ENCODE data around the gene ZNF10.

ZNF10 gene

DNA sequence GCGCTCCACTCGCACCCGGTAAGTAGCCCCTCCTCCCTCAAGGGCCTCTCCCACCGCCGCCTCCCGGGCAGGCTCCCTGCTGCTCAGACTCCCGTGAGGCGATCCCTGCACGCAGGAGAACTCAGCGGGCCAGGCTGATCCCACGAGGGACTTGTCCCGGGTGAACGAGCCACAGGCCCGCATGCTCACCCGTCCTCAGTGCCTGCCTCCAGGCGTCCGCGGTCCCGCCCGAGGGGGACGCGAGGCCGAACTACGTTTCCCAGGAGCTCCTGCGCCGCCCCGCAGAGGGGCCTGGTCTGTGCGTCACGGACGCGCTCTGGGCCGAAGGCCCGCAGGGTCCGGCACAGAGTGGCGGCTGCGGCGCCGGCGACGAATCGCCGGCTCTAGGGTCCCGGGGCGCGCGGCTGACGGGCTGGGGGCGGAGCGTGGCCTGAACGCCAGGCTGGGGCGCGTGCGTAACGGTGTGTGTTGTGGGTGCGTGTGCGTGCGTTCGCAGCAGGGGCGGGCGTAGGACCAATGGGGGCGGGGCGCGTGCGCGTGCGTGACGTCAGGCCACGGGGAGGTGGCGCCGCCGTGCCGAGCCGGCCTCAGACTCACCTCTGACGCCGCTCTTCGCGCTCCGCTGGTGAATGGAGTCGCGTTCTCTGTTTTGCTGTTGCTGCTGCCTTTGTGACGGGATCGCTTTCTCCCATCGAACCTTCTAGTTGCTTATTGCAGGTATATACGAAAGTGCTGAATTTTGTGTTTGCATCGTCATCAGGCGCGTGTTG, at the start of gene ZNF10, which contains the start of gene ZNF891:
Gene ZNF10 (plus strand): TSS at position 590 of the 770 bp plus-strand sequence. CDS start 13,866 bp downstream, outside the sequence.
Gene ZNF891 (minus strand): TSS at position 237 of the 770 bp plus-strand sequence. CDS start 8,356 bp downstream, outside the sequence.
- DNase-seq (ENCODE audit: low read depth in 2 of 2) = peak; percentile 91 to 94

DNA sequence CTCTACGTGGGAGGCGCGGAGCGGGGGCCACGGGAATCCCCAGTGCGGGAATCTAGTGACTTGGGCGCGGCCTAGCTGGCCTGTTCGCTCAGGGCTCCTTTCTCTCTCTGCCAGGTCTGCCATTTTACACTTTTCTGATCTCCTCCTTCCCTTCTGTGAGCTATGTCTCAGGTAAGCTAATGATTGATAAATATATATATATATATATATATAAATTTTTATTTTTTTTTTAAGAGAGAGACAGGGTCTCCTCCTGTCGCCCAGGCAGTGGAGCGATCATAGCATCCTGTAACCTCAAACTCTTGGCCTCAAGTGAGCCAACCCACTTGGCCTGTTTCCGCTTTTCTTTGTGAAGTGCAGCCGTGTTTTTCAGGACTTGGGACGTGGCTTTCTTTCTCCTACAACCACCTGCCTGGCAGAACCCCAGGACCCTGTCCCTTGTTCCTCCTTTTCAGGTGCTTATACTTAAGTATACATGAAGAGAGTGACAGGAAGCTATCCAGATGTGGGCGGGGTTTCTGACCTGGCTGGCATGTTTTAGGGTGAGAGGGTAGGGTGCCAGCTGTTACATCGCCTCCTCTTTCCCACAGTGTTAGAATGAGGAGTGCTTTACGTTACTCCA, 49.2 kb upstream of the ZNF10 start:
- no peak for DNase-seq (ENCODE audit: low read depth in 2 of 2)

DNA sequence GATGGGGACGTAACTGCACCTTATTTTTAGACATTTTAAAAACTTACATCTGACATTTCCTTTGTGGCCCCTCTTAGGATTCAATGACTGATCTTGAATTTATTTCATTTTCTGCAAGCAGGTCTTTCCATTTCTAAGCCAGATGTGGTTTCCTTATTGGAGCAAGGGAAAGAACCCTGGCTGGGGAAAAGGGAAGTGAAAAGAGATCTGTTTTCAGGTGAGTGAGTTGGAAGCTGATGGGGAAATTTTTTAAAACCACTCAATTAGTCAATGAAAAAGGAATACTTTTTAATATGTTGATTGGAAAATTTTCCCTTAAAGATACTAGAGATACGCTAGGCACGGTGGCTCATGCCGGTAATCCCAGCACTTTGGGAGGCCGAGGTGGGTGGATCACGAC, 47.1 kb upstream of the ZNF10 start:
- DNase-seq (ENCODE audit: low read depth in 2 of 2) = no peak

DNA sequence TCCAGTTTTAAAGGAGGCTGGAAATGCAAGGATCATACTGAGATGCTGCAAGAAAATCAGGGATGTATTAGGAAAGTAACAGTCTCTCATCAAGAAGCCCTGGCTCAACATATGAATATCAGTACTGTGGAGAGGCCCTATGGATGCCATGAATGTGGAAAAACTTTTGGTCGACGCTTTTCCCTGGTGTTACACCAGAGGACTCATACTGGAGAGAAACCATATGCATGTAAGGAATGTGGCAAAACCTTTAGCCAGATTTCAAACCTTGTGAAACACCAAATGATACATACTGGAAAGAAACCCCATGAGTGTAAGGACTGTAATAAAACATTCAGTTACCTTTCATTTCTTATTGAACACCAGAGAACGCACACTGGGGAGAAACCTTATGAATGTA, 24.8 kb upstream of the ZNF10 start:
- no peak for DNase-seq (ENCODE audit: low read depth in 2 of 2)

DNA sequence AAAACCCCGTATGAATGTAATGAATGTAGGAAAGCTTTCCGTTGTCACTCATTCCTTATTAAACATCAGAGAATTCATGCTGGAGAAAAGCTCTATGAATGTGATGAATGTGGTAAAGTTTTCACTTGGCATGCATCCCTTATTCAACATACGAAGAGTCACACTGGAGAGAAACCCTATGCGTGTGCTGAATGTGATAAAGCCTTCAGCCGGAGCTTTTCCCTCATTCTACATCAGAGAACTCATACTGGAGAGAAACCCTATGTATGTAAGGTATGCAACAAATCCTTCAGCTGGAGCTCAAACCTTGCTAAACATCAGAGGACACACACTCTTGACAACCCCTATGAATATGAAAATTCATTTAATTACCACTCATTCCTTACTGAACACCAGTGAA, 24.2 kb upstream of the ZNF10 start:
- DNase-seq (ENCODE audit: low read depth in 2 of 2) = no peak

DNA sequence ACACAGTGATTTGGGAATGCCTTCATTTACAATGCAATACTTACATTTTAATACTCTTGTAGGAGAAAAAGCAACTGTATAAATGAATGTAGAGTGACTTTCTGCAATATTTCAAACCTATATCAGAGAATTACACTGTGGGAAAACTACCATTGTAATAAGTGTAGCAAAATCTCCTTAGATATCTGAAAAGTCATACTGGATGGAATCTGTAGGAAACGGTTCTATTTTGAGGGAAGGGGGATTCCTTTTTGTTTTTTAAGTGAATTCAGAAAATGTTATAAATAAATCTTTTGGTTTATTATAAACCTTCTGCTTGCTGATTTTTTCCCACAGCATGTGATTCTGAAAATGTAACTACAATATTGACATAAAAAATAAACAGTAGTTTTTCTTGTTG, 23.3 kb upstream of the ZNF10 start:
- no peak for DNase-seq (ENCODE audit: low read depth in 2 of 2)

DNA sequence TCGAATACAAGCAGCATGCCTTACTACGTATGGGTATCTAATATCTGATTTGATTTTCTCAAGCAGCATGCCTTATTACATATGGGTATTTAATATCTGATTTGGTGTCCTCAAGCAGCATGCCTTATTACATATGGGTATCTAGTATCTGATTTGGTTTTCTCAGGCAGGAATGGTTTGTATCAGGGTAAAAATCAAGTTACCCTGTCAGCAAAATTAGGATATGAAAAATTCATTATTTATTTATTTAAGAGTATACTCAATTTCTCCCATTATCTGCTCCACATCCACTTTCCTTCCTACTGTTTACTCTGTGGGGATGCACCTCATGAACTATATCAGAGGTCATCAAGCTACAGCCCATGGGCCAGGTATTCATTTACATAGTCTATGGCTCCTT, 22.3 kb upstream of the ZNF10 start:
- DNase-seq (ENCODE audit: low read depth in 2 of 2) = no peak

DNA sequence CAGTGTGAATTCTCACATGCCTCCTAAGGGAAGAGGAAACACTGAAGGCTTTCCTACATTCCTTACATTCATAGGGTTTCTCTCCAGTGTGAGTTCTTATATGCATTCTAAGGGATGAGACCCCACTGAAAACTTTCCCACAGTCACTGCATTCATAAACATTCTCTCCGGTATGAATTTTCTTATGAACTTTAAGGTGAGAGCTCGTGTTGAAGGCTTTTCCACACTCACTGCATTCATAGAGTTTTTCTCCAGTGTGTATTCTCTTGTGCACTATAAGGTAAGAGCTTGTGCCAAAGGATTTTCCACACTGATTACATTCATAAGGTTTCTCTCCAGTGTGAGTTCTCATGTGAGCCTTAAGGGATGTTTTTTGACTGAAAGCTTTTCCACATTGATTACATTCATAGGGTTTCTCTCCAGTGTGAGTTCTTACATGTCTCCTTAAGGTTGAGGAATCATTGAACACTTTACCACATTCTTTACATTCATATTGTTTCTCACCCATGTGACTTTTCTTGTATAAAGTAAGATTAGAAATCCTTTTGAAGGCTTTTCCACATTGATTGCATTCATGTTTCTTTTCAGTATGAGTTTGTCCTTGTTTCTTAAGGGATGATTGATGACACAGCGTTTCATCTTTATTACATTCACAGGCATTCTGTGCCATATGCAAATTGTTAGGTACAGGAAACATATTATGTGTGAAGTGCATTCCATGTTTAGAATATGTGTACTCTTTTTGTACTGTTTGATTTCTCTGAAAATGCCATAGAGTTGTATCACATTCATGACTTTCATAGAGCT, 9.8 kb upstream of the ZNF10 start:
- no peak for DNase-seq (ENCODE audit: low read depth in 2 of 2)

DNA sequence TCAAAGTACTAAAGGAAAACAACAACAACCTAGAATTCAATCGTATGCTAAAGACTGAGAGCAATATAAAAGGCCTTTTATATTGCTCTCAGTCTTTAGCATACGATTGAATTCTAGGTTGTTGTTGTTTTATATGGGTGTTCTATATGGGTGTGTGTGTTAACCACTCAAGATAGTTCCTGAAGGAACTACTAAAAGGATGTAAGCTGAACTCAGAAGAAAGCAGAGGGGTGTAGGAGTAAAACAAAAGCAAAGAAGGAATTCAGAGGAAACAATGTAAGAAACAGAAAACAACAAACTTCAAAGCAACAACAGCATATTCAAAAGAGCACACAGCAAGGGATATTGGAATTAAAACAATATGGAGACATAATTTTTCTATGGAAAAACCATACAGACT, 5.8 kb upstream of the ZNF10 start:
- DNase-seq (ENCODE audit: low read depth in 2 of 2) = no peak

DNA sequence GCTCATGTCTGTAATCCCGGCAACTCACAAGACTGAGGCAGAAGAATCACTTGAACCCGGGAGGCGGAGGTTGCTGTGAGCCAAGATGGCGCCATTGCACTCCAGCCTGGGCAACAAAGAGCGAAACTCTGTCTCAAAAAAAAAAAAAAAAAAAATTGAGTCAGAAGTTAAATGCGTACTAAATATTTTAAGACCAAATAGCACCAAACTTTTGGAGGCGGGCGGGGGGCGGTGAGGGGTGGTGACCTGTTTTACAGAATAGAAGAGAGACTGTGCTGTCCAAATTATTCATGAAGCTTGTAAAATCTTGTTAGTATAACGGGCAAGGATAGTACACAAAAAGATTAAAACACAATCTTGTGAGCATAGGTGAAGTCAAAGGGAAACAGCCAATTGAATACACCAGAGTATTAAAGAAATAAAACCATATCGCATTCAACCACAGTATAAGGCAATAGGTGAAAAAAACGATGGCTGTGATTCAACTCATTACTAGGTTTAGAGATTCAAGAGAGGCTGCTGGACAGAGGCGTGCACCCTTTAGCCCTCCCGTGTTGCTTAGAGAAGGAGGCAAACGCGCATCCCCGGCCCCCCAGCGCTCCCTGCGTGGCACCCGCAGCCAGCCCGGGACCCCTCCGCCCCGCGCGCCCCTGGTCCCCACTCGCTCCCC, 924 bp upstream of the ZNF10 start:
- no peak for DNase-seq (ENCODE audit: low read depth in 2 of 2)

DNA sequence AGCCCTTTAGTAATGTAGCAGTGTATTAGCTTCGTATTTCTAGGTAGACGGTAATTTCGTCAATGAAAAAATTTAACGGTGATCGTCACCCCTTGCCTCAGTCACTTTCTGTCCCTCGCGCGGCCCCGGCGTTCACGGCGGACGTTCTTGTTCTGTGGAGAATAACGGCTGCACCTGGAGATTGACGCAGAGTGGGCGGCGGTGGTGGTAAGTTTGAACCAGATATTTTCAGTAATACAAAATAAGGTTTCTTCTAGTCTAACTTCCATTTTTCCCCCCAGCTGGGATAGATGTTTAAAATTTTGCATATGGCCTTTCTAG, 341 bp downstream of the ZNF10 start:
- peak; percentile 1 to 24 for DNase-seq (ENCODE audit: low read depth in 2 of 2)

DNA sequence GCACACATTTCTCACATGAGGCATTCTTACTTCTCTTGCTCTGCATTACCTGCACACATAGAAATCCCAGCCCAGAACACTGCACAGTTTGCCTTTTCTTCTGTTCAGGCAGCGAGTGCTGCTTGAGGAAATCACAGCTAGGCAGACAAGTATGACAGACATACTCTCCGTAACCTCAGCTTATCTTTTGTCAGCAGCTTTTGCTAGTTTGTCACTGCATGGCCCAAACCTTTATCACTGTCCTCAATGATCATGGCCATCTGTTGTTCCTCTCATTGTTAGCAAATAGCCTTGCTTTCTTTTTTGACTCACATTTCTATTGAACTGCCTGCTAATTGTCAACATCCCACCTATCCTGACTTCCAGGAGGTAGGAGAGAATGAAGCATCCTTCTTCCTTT, 5.3 kb downstream of the ZNF10 start:
- no peak for DNase-seq (ENCODE audit: low read depth in 2 of 2)

DNA sequence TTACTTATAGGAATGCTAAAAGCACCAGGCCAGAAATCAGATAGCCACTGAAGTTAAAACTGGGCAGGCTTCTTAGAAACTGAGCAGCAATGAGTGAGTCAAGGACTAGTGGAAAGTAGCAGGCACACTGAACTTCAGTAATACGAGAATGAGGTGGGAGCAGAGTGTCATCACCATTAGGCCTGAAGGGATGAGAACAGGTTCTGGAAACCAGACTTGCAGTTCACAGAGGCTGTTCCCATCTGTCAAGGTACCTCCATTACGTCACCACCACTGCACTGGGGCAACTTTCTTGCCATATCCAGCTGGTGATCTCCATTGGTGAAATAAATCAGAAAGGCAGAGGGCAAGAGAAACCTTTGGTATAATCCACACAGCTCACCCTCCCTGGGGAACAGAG, 15.6 kb downstream of the ZNF10 start:
- no peak for DNase-seq (ENCODE audit: low read depth in 2 of 2)

DNA sequence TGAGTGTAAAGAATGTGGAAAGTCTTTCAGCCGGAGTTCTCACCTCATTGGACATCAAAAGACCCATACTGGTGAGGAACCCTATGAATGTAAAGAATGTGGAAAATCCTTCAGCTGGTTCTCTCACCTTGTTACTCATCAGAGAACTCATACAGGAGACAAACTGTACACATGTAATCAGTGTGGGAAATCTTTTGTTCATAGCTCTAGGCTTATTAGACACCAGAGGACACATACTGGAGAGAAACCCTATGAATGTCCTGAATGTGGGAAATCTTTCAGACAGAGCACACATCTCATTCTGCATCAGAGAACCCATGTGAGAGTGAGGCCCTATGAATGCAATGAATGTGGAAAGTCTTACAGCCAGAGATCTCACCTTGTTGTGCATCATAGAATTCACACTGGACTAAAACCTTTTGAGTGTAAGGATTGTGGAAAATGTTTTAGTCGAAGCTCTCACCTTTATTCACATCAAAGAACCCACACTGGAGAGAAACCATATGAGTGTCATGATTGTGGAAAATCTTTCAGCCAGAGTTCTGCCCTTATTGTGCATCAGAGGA, 25.8 kb downstream of the ZNF10 start:
- DNase-seq (ENCODE audit: low read depth in 2 of 2) = no peak

DNA sequence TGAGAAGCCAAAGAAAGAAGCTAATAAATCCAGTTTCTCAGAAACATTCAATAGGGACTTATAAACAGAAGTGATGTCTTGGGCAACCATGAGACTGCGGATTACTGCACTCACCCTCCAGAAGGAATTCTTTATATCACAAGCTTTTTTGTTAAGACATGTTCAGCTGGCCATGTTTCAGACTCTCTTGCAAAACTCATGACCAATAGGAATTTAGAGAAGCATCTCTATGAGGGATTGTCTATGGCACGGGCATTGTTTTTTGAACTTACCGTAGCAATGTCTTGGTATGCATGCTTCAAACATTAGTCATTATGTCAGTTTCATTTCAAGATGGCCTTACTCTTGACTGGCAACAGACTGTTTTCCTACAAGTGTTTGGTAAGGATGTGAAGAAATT, 35.3 kb downstream of the ZNF10 start:
- DNase-seq (ENCODE audit: low read depth in 2 of 2) = no peak

DNA sequence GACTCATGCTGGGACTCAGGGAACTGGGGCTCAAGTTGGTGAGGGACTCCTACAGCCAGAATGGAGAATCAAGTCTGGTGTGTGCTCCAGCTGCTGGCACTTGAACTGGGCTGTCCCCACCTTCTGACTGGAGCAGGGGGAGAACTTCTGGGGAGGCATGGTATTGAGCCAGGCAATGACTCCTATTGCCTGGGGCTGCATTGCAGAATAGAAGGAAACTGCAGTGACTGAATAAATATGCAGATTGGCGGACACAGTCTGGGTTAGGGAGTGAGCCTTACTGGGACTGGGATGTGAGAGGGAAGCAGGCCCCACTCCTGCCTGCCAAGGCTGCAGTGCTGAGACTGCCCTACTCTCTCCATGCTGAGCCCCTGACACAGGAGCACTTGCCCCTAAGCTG, 42.1 kb downstream of the ZNF10 start:
- no peak for DNase-seq (ENCODE audit: low read depth in 2 of 2)

DNA sequence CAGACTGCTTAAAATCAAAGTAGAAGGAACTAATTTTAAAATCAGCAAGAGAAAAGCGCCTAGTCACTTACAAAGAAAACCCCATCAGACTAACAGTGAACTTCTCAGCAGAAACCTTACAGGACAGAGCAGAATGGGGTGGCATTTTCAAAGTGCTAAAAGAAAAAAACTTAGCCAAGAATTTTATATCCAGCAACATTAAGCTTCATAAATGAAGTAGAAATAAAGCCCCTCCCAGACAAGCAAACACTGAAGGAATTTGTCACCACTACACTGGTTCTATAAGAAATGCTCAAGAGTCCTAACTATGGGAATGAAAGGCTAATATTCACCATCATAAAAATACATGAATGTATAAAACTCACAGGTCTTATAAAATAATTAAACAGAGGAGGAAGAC, 44.5 kb downstream of the ZNF10 start:
- no peak for DNase-seq (ENCODE audit: low read depth in 2 of 2)

DNA sequence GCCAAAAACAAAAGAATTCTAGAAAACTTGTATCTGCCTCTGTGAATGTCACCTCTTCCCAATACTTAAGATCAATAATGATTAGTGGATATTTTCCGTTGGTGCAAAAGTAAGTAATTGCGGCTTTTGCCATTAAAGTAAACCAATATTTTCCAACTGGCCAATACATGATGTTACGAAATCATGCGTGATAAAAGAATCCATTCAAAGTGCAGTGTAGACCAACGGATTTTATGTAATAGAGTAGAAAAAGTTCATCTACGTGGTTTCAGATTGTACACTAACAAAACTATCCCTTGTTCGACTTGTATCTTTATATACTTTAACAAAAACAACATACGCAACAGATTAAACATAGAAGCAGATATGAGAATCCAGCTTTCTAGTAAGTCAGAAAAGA, 50.2 kb downstream of the ZNF10 start:
- no peak for DNase-seq (ENCODE audit: low read depth in 2 of 2)

DNA sequence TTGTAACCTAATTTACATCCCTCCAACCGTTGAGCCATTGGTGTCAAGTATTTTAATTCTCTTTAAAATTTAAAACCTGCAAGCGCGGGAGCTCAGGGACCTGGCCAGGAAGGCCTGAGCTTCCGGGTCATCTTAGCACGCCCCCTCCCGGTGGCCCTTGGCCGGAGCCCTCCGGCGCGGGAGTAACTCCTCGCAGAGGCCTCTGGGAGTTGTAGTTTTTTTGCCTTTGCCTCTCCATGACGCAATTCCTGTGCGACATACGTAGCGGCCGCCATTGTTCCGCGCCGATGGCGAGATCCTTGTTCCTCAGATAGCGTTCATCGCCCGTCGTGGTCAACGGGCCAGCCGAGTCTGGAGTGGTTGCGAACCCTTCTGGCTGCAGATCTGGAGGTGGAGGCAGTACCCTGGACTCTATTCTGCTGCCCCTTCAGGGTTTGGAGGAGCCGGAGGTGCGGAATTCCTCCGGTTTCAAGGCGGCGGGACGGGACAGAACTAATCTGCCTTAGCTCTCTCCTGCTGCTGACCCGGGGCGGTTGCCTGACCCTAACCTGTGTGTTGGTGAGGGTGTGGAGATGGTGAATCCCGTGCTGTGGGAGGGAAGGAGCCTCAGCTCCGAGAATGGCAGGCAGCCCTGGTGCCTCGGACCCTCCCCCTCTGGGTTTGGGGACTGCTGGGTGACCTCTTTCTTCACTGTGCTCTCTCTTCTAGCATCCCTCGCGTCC, 51.0 kb downstream of the ZNF10 start, which contains the start of gene ZNF268:
Gene ZNF268 (plus strand): TSS at position 258 of the 722 bp plus-strand sequence. CDS start 503 bp downstream, outside the sequence.
- DNase-seq (ENCODE audit: low read depth in 2 of 2) = peak; percentile 83 to 84

DNA sequence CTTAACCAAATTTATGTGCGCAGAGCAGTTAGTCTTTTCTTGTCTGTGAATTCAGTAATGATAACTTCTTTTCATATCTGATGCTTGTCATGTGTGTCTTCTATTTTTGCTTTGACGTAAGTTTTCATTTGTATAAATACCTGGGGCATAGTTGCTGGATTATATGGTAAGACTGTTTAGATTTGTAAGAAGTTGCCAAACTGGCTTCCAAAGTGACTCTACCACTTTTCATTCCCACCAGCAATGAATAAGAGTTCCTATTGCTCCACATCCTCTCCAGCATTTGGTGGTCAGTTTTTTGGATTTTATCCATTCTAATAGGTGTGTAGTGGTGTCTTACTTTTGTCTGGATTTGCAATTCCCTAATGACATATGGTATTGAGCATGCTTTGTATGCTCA, 59.7 kb downstream of the ZNF10 start:
- no peak for DNase-seq (ENCODE audit: low read depth in 2 of 2)

DNA sequence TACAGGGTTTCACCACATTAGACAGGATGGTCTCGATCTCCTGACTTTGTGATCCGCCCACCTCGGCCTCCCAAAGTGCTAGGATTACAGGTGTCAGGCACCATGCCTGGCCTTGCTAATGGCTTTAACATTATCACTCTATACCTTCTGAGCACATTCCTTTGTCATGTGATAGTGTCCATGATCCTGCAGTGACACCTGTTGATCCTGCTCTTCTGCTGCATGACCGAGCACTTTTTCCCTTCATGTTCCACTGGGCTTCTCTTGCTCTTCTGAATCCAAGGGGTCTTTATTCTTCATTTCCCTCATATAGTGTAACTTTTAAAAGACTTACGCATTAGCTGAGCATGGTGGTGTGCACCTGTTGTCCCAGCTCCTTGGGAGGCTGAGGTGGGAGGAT, 62.4 kb downstream of the ZNF10 start:
- DNase-seq (ENCODE audit: low read depth in 2 of 2) = no peak
